HG03460 (cell line): ENCODE data around the gene CHST6.
"Not testable (repeated sequence)": the region's sequence is repeated elsewhere in the genome, so short reads cannot be mapped to it uniquely, and the experiment has no call there.

Source experiments
- ATAC-seq: cut with Tn5 transposase; IDR thresholded peaks from one replicate; pipeline ENCODE4 v1.9.1; 2021; ENCODE audit not compliant: unreplicated experiment

Gene CHST6

DNA sequence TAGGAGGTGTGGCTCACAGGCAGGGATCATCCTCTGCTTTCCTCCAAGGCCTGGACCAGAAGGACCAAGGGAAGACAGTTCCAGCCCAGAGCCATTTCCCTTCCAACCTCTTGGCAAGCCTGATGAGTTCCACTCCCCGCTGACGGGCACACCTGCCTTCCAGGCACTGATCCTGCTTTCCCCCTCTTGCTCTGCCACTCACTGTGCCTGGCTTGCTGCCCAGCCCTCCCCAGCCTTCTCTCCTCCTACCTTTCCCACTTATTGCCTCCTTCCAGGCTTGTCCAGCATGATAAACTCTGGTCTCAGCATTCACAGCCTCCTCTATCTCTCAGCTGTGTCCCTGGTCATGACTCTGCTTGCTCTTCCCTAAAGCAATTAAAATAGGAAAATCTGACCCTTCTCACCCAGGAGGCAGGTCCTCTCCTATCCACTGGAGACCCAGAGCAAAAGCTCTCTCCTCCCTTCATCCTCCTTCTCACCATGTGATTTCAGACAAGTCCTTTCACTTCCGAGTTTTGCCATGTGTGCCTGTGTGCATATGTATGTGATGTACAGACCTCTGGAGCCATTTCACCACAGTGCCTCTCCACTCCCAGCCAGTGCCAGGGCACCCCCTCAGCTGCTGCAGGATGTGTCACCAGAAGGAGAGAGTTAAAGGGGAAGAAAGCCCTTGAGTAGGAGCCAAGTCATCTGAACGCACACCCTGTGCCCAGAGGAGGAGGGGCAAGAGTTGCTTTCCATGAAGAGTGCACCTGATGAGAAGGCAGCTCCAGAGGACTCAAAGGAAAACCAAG lies 17.4 kb downstream of the CHST6 start:
- ATAC-seq, result no peak

DNA sequence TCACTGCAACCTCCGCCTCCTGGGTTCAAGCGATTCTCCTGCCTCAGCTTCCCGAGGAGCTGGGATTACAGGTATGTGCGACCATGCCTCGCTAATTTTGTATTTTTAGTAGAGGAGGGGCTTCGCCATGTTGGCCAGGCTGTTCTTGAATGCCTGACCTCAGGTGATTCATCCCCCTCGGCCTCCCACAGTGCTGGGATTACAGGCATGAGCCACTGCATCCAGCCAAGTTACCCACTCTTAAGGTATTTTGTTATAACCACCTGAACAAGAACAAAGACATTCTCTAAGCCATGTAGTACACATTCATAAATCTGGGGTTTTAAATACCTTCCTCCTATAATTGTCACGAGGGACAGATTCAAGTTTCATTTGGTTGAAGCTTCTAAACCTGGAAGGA lies 18.4 kb downstream of the CHST6 start:
- ATAC-seq, result no peak

DNA sequence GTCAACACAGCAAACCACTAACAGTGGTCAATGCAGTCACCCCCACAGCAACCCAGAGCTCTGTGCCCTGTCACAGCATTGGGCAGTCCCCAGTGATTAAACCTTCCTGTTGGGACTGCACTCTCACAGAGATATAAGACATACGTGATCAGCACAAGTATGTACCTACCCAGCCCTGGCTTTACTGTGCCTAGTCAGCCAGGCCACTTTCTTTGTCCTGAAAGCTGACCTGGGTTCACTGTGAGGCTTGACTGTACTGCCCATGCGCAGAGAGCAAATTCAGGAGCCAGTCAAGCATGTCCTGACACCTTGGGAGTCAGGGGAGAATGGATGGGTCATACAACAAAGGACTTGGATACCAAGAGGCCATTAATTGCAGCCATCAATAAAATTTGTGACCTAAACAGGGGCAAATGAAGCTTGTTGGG lies 19.8 kb downstream of the CHST6 start:
- ATAC-seq, result no peak

DNA sequence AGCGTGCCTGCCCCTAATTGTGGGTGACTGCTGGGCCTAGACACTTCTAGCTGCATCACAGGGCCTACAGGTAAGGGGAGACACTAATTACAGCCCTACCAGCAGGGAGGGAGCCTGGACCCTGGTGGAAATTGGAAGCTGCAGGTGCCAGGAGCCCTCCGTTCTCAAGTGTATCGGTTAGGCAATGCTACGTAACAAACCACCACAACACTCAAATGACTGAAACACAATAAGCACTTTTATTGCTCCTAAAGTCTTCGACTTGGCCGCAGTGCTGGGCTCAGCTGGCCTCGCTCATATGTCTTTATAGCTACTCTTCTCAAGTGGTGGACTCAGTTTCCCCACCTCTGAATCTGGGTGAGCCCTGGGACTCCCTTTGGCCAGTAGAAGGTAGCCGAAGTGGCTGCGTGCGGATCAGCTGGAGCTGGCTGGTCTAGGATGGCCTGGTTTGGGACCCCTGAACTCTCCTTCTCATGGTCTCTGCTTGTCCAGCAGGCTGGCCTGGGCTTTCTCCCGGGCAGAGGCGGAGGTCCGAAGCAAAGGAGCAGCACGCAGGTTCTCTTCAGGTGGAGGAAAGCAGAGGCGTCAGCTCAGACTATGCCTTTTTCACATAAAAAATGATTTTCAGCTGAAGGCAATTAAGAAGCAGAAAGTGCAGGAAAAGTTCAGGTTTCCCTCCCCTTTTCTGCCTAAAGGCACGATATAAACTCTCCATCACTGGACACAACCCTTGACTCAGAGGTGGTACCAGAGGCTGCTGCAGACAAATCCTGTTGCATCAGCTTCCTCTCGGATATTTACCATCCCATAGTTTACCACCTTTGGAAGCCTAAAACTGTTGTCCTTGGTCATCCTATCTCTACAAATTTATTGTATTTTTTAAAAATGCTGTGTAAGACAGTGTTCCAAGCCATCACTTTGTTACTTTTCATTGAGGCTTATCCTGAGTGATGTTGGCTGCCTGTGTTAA lies 22.0 kb downstream of the CHST6 start:
- no peak for ATAC-seq

DNA sequence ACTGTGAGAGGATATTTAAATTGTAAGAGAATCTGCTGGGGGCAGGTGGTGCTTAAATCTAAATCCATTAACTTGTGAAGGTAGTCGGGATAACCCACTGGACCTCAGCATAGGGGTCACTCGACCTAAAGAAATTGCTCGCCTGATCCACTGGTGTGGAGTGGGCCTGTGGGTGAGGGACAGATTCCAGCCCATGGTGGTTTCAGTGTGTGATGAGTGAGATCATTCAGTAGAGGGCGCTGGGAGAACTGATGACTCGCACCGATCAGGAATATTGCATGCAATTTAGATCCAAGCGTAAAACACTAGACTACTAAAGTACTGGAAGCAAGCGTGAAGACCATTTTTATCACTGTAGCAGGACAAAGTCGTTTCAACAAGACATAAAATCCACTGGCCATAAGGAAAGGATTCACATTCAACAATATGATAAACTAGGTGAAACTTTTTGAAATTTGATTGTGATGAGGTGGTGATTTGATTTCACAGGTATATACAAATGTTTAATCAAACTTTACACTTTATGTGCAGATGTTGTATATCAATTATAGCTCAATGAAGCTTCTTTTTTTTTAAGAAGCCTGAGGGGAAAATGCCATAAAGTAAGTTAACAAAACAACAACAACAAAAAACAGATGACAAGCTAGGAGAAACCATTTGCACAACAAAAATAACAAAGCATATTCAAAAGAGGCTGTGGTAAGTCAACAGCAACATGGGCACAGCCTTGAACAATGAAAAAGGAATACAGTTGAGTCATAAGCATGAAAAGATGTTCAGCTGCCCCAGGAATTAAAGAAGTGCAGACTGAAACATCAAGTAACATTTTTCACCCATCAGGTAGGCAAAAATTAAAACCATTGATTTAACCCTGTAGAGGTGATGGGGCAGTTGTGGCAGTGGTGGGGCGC lies 23.3 kb downstream of the CHST6 start:
- ATAC-seq, result peak; percentile 82

DNA sequence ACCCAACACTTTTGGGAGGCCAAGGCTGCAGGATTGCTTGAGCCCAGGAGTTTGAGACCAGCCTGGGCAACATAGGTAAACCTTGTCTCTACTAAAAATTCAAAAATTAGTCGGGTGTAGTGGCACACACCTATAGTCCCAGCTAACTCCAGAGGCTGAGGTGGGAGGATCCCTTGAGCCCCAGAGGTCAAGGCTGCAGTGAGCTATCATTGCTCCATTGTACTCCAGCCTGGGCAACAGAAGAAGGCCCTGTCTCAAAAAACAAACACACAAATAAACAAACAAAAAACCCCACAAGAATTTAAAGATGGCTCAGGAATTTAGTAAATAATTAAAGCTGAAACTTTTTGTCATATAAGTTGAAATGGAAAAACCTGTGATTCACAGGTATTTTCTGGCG lies 28.5 kb downstream of the CHST6 start:
- no peak for ATAC-seq

DNA sequence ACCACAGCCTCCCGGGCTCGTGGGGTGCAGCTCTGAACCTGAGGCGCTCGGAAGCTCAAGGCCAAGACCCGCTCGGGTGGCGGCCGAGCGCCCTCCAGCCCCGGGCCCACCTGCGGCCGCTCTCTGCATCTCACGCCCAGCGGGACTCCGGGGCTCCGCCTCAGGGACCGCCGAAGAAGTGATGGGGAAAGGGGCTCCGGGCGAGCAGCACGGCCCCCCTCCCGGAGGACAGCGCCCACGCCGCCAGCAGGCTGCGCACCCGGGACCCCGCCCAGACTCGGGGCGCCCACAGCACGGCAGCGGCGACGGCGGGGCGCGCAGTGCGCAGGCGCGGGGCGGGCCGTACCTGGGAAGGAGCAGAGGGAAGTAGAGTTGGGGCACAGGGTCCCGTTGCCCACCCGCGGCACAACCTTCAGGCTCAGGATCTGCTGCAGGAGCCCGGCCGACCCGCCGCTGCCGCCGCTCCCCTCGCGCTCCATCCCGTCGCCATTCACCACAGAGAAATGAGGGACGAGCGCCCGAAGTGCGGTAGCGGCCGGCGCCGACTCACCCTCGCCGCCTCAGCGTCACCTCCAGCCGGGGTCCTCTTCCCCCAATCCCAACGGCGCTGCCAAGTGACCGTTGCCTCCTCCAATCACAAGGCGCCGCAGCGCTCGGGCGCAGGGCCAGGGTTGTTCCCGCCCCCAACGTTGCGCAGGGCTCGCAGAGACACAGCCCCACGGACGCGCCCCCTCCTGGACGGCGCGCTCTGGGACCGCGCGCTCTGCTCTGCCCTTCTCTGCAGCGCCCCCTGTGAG lies 30.9 kb downstream of the CHST6 start, which contains the start of gene TMEM170A:
TSS of gene TMEM170A (minus strand) at position 568 of the 797 bp plus-strand sequence. CDS start at position 479, 89 bp downstream.
- peak; percentile 96 for ATAC-seq

DNA sequence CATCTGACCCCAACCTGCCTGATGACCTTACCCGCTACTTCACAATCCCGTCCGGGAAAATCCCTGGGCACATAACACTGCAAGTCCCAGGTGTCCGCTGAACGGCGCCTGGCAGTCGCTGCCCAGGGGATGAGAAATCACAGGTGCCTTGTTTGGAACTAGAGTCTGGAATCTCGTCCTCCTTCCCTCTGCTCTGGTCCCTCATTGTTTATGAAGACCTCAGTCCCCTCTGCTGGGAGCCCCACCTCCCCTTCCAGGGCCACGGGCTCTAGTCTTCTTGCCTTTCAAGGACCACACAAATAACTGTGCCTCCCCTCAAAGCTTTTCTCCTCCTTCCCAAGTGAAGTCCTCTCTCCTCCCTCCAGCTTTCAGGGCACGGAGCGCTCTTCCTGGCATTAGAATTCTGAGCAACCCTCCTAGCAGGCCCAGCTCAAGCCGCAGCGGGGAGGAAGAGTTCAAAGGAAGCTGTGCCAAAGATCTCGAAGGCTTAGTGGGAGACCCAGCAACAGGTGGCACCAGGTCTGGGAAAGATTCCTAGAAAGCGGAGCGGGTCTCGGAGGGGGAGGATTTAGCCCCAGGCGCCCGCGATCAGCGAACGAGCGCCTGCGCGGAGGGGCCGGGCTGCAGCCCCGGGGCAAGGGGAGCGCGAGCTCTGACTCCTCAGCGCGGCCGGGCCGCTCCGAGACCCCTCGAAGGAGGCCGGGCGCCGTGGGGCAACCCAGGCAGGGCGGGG lies 31.7 kb downstream of the CHST6 start:
- peak; percentile 16 for ATAC-seq

DNA sequence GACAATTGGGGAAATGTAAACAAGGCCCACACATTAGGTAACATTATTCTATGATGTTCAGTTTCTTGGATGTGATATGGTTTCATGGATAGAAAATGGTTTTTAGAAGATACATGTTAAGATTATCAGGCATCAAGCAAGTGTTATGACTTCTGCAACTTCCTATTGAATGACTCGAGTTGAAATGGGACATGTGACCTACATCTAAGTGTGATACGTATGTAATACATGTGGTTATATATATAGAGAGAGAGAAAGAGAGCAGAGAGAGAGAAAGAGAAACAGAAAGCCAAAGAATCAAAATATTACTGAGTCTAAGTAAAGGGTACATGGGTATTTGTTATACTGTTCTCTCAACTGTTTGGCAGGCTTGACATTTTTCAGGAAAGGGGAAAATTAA lies 32.4 kb downstream of the CHST6 start:
- no peak for ATAC-seq

DNA sequence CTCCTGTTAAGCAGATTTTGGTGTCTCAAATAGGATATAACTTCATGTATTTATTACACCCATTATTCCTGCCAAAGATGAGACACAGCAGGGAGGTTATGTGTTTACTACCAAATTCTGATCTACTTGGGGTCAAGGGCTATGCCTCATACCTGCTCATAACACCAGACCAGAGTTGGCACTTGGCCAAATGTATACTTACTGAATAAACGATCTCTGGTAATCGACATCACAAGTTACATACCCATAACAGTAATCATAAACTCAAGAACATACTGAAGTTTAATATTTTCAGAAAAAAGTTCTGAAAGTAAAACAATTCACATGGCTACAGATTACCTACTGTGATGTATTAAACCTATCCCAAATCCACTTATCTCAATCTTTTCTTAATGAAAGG lies 33.7 kb downstream of the CHST6 start:
- ATAC-seq, result no peak

DNA sequence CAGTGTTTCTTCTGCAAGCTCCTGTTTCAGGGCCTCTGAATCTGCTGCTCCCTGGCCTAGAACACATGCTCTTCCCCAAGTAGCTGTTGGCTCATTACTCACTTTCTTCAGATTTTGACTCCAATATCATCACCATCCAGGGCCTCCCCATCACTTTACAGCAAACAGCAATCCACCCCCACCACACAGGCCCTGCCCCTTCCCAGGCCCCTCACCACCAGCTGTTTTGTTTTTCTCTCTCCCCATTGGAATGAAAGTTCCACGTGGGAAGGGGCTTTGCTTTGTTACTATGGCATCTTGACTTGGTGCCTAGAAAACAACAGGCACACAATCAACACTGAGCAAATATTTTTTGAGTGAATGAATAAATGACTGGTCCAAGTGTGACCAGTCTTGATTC lies 34.8 kb downstream of the CHST6 start:
- no peak for ATAC-seq

DNA sequence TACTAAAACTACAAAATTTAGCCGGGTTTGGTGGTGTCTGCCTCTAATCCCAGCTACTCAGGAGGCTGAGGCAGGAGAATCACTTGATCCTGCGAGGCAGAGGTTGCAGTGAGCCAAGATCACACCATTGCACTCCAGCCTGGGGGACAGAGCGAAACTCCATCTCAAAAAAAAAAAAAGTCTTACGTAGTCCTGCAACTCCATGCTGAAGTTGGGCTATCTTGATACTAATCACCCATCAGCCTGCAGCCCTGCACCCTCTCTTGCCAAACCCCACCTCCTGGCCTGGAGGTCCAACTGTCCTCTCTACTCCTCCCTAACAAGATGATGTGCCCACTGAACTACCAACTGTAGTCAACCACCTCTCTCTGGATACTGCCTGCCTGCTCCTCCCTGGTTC lies 35.5 kb downstream of the CHST6 start:
- ATAC-seq, result no peak

DNA sequence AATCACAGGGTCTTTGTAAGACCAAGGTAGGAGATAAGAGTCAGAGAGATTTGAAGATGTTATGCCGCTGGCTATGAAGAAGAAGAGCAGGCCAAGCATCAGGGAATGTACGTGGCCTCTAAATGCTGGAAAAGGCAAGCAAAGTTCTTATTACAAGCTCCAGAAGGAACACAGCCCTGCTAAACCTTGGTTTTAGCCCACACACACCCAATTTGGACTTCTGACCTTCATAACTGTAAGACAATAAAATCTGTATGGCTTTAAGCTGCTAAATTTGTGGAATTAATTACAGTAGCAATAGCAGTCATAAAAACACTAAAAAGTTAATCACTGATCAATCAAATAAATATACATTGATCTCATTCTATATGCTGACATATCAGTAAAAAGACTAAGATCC lies 36.8 kb downstream of the CHST6 start:
- ATAC-seq, result no peak

DNA sequence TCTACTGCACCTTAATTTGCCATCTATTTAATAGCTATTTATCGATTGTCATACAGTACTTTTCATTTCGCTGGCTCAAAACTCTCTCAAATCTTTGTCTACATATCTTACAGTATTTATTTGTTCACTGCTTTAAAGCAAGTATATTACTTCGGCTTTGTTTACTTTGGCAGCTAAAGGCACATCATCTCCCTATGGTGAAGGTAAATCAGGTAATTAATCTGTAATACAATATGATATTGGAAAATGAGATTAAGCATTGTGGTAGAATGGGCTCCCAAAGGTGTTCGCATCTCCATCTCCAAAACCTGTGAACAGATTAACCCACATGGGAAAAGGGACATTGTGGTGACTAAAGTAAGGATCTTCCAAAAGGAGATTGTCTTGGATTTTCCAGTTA lies 37.2 kb downstream of the CHST6 start:
- ATAC-seq, result no peak

DNA sequence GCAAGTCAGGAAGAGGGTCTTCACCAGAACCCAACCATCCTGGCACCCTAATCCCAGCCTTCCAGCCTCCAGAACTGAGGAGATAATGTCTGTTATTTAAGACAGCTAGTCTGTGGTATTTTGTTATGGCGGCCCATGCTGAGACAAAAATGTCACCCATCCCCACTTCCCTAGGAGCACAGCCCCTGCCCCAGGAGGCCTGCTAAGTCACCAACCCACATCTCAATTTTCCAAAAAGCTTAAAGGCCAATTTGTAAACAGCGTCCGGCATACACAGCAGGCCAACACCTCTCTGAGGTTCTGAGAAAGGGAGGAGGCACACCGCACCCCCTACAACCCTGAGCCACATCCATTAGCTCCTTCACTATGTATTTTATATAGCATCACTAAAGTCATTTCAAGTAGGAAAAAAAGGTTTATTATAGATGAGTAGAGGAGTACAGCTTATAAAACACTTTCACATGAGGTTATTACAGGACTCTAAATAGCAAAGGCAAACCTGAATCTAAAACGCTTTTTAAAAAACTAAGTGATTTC lies 37.7 kb downstream of the CHST6 start:
- ATAC-seq, result no peak

DNA sequence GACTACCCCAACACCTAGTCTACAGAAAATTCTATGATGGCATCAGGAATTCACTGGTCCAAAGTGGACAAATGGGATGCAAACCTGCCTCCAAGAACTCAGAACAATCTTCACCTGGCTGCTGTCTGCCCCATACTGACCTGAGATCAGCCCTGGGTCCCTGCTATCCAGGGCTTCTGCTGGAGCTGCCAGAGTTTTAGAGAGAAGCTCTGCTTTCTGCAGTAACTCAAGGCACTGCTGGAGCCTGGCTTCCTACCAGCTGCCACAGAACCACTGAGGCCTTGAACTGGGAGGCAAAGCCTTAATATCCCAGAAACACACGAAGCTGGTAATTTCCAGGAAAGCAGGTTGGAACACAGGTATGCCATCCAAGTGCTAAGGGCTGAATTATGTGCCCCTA lies 38.3 kb downstream of the CHST6 start:
- no peak for ATAC-seq

DNA sequence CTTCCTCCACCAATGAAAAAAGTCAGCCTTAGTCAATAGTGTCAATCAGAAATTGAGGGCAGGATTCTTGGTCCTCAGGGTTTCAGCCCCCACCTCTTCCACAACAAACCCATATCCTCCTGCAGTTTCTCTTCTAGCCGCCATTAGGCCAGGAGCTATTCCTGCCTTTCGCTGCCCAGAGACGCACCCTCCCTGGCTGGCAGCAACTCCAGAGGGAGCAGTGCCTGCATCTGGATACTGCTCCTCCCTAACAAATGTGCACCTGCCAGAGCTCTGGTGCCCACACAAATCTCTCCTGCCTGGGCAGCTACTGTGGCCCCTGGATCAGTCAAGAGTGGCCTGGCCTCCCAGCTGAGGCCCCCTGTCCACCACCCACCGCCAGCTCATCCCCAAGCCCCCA lies 38.8 kb downstream of the CHST6 start:
- not testable (repeated sequence) for ATAC-seq

DNA sequence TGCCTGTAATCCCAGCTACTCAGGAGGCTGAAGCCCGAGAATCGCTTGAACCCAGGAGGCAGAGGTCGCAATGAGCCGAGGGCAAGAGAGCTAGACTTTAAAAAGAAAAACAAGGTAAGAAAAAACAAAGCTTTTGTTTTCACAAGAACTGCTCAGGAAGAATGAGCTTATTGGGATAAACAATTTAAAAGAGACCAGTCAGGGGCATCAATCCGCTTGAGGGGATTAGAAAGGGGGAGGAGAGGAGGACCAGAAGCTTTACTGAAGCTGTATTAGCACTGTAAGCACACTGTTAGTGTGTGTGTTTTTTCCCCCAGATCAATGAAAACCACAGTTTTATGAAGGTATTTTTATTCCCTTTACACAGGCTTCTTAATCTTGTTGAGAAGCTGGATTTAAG lies 39.6 kb downstream of the CHST6 start:
- no peak for ATAC-seq
